PFSK-1 (cell line): ENCODE measurements around the gene PLEKHM3.

ENCODE experiments used
- POLR2AphosphoS5 ChIP-seq: IDR thresholded peaks from 2 replicates; pipeline ENCODE4 v1.6.1; 2012; ENCODE audit warnings: low read depth, mild to moderate bottlenecking, control low read depth, low read length, moderate library complexity
- SIN3A ChIP-seq: IDR thresholded peaks from 2 replicates; pipeline ENCODE4 v1.6.1; 2012; ENCODE audit warnings: mild to moderate bottlenecking, low read length, moderate library complexity, borderline replicate concordance; ENCODE audit not compliant: insufficient read depth
- TF ChIP-seq, protein P1 (sequence below), 2 experiments: IDR thresholded peaks; 2 replicates each; pipeline versions ENCODE4 v1.6.1 to v1.8.0; 2011 to 2012; ENCODE audit warnings: low read depth in 2 of 2, low read length in 2 of 2, control low read depth in 1 of 2, inconsistent platforms in 1 of 2, mild to moderate bottlenecking in 1 of 2, moderate library complexity in 1 of 2; ENCODE audit not compliant: insufficient read depth in 1 of 2

DNA sequence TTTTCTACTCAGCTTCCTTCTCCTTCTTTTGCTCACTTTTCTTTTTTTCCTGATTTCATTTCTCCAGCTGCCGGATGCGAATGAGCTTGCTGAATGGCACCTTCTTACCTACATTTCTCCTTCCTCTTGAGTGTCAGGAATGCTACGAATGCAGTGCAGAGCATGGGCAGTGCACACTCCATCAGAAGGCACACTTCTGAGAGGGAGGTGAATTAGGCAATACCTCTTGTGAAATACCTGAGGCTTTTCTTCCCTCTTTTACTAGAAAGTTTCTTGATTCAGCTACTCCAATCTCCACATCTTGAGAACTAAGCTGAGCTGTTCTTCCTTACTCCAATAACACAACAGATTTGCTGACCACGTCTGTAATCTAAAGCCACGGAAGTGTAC lies 51.1 kb downstream of the PLEKHM3 start:
- no peak for TF ChIP-seq POLR2AphosphoS5
- TF ChIP-seq, protein P1, sequence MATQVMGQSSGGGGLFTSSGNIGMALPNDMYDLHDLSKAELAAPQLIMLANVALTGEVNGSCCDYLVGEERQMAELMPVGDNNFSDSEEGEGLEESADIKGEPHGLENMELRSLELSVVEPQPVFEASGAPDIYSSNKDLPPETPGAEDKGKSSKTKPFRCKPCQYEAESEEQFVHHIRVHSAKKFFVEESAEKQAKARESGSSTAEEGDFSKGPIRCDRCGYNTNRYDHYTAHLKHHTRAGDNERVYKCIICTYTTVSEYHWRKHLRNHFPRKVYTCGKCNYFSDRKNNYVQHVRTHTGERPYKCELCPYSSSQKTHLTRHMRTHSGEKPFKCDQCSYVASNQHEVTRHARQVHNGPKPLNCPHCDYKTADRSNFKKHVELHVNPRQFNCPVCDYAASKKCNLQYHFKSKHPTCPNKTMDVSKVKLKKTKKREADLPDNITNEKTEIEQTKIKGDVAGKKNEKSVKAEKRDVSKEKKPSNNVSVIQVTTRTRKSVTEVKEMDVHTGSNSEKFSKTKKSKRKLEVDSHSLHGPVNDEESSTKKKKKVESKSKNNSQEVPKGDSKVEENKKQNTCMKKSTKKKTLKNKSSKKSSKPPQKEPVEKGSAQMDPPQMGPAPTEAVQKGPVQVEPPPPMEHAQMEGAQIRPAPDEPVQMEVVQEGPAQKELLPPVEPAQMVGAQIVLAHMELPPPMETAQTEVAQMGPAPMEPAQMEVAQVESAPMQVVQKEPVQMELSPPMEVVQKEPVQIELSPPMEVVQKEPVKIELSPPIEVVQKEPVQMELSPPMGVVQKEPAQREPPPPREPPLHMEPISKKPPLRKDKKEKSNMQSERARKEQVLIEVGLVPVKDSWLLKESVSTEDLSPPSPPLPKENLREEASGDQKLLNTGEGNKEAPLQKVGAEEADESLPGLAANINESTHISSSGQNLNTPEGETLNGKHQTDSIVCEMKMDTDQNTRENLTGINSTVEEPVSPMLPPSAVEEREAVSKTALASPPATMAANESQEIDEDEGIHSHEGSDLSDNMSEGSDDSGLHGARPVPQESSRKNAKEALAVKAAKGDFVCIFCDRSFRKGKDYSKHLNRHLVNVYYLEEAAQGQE (IDR thresholded peaks at IDR 0.05; ENCODE audit: insufficient read depth in 1 of 2, low read depth in 2 of 2, low read length in 2 of 2) = no peak
- no peak for TF ChIP-seq SIN3A
